GM19463 (cell line): ENCODE data around the gene DCC.
A peak's percentile ranks its signal among the peaks of the same experiment; 100 is the strongest.

Source experiments
- ATAC-seq: cut with Tn5 transposase; IDR thresholded peaks from one replicate; pipeline ENCODE4 v1.9.1; 2021; ENCODE audit warnings: mild to moderate bottlenecking, moderate library complexity; ENCODE audit not compliant: unreplicated experiment

Gene DCC

GRCh38 chr18:53147472-53147871 lies 807.5 kb downstream of the DCC start:
- no peak for ATAC-seq

GRCh38 chr18:53148123-53148522 lies 808.1 kb downstream of the DCC start:
- no peak for ATAC-seq

DNA sequence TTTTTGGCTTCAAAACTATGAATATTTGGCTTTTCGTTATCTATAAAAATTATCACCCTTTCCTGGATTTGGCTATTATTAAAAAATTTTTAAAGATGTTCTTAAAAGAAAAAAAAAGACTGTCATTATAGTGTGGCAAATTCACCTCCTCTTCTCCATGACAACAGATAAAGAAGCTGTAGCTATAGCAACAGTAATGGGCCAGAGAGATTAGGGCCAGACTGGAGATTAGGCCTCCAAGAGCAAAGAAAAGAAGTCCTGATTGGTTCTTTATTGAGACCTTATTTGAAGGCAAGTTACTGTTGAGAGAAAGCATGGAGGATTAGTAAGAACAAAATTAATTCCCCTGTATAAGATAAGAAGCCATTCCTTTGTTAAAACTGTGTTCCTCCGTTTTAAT lies 812.5 kb downstream of the DCC start:
- no peak for ATAC-seq

DNA sequence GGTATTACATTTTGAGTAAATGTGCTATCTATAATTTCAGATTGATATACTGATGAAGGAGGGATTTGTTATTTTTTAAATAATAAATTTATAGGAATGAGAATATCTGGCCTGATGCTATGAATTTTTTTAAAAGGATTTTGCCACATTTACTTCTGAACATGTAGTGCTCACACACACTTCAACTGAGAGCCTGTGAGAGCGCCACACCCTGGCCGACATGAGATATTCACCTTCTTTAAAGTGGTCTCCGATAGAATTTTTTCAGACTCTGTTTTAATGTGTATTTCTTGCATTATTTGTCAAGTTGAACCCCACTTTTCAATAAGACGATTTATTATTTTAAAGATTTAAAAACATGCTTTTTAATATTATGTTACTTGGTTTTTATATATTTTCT lies 813.3 kb downstream of the DCC start:
- ATAC-seq, result no peak

GRCh38 chr18:53153800-53154199 lies 813.8 kb downstream of the DCC start:
- ATAC-seq, result no peak

GRCh38 chr18:53165770-53166169 lies 825.8 kb downstream of the DCC start:
- peak; percentile 39 for ATAC-seq

- ATAC-seq, result no peak
Measured at GRCh38 chr18:53169346-53169745, 829.3 kb downstream of the DCC start.

GRCh38 chr18:53191634-53192033 lies 851.6 kb downstream of the DCC start:
- no peak for ATAC-seq

DNA sequence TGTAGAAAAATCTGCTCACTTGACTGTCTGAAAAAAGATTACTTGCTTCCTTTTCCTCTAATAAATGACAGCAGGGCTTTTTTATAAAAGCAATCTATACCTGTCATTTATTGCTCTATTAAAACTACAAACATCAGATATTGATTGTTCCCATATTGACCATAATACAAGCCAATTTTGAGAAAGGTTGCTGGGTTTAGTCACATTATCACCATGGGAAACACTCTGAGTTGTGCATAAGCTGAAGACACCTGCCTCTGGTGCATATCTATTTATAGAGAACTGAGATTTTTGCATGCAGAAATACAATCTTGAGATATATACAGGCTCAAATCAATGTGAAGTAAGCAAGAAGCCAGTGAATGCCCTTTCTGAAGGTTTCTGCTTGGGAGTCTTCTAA lies 853.9 kb downstream of the DCC start:
- no peak for ATAC-seq

DNA sequence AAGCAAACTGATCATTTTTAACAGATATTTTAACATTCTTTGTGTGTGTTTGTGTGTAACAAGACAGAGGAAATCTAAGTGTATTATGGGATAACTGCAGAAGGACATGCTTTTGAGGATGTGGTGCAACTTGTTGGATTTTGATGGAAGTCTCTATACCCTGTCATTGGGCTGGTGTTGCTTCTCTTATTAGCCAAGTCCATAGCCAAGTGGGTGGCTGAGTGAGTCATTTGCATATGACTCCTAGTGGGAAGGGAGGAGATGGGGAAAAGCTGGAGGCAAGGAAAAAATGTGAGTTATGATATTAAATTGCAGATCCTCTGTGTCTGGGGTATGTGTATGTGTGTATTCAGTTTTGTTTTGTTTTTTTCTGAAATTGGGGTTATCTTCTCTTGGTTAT lies 879.9 kb downstream of the DCC start:
- no peak for ATAC-seq

DNA sequence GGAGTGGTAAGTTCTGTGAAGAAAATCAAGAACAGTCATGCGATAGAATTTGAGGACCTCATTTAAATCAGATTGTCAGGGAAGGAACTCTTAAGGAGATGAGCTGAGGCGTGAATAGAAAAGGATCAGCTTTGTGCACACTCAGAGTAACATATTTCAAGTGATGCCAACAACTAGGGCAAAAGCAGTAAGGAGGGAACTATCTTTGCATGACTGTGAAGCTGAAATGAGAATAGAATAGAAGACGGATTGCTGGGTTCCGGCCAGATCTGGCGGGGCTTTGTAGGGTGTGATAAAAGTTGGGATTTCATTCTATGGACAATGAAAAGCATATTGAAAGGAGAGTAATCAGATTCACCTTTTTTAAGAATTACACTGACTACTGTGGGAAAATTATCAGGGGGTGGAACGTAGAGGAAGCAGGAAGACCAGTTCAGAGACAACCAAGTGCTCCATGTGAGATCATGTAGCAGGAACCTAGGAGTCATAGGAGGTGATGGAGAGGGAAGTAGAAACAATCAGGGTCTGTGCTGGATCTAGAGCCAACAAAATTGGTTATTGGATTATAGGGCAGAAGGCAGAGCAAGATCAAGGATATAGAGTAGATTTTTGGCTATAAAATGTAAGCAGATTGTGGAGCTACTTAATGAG lies 884.3 kb downstream of the DCC start:
- ATAC-seq, result no peak

GRCh38 chr18:53225567-53226325 lies 885.7 kb downstream of the DCC start:
- ATAC-seq, result no peak

GRCh38 chr18:53234610-53235009 lies 894.6 kb downstream of the DCC start:
- no peak for ATAC-seq

DNA sequence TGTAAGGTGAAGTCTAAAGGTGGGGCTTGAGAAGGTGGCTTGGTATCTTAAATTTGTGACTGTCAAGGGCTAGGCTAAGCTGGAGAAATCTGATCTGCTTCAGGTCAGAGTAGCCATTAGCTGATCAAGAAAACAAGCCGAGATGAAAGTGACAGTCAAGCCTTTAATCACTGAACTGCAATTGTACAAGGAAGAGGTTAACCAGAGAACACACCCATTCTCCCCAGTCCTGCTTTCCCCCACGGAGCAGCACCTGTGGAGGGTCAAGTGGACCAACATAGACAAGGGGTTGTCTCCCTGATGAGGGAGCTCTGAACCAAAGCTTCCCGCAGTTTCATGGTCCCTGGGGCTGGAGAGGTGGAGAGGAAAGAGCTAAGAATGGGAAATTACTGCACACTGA lies 901.2 kb downstream of the DCC start:
- no peak for ATAC-seq

GRCh38 chr18:53253789-53254188 lies 913.8 kb downstream of the DCC start:
- ATAC-seq, result no peak

- no peak for ATAC-seq
Measured at GRCh38 chr18:53254265-53254664, 914.3 kb downstream of the DCC start.

DNA sequence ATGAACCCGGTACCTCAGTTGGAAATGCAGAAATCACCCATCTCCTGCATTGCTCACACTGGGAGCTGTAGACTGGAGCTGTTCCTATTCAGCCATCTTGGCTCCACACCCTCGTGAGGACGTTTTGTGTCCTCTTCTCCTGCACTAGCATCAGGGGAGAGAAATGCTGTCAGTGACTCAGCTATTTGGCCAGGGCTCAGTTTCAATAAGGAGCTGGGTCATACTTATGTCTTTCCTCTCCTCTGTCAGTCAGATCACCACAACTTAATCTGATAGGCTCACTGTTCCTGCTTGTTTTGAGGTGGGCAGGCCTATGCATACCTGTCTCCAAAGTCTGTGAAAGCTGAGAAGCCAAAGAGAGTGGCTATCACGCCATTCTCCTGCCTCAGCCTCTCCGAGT lies 921.2 kb downstream of the DCC start:
- ATAC-seq, result no peak

DNA sequence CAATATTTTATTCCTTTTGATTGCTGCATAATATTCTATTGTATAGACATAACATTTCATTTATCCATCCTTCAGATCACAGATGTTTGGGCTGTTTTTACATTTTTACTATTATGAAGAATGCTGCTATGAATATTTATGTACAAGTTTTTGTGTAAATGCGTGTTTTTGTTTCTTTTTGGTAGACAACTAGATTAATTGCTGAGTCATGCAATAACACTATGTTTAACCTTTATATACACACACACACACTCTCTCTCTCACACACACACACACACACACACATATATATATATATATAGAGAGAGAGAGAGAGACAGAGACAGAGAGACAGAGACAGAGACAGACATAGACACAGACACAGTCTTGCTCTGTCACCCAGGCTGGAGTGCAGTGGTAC lies 926.9 kb downstream of the DCC start:
- no peak for ATAC-seq

- ATAC-seq, result no peak
Measured at GRCh38 chr18:53268455-53268854, 928.5 kb downstream of the DCC start.

DNA sequence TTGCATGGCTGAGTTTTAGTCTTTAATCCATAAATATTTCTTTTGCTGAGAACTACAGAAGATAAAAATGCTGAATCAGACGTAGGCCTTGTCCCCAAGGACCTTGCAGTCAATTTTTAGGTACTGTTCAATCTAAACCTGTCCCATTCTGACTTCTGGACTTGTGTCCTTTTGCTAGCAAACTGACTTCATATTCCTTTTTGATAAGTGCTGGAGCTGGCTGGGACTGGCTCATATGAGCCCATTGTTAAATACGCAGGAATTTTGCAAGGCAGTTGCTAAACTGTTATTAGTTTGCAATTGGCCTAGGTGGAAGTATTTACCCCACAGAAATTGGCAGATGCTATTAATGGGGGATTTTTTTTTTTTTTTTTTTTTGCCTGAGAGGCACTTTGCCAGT lies 941.4 kb downstream of the DCC start:
- ATAC-seq, result no peak

DNA sequence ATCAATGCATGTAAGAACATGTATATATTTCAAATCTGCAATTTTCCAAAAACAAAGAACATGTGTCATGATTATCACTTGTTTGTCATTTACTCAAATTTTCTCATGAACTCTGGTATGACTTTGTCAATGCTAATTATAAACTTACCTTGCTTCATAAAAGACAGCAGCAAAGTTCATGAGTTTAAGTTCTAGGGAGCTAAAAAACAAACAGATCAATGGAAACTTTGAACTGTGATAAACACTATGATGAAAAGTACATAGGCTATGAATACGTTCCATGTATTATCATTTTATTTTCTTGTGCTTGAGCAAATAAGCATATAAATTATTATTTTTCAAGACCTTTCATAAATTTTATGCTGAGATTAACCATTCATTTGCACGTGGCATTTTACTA lies 943.7 kb downstream of the DCC start:
- ATAC-seq, result no peak

GRCh38 chr18:53305461-53305860 lies 965.5 kb downstream of the DCC start:
- no peak for ATAC-seq

GRCh38 chr18:53319628-53320027 lies 979.6 kb downstream of the DCC start:
- ATAC-seq, result no peak
